GM13976 (cell line): ENCODE results near the gene TMTC4.

Source experiments
- DNase-seq: peaks from one replicate; pipeline ENCODE4 v3.0.0; 2012; ENCODE audit warnings: low spot score
- CTCF ChIP-seq: IDR thresholded peaks from 2 replicates; pipeline ENCODE4 v1.5.1; 2012; ENCODE audit warnings: borderline replicate concordance, mild to moderate bottlenecking; ENCODE audit not compliant: insufficient read depth; ENCODE audit errors: extremely low read depth, missing control alignments, control extremely low read depth
- in situ Hi-C: fragments of 300-500 bp; cut with MboI; formaldehyde crosslinking; loops from one replicate; pipeline ENCODE4 v1.12.0; 2022; ENCODE audit warnings: low sequenced_read_pairs, mixed read lengths, inconsistent platforms; ENCODE audit not compliant: unreplicated experiment

Gene TMTC4

GRCh38 chr13:100597253-100597652 is 77.3 kb downstream of the TMTC4 start:
- DNase-seq, result no peak
- in situ Hi-C loops, result loop anchor here (25.0 kb wide), 1 partner anchor 515 kb away; no protein-coding TSS in a partner anchor
- TF ChIP-seq CTCF, result no peak

- in situ Hi-C loops, result loop anchor here (25.0 kb wide), 1 partner anchor 516 kb away; no protein-coding TSS in a partner anchor
- DNase-seq, result no peak
- TF ChIP-seq CTCF, result no peak
Measured at GRCh38 chr13:100596516-100596915, 78.1 kb downstream of the TMTC4 start.

GRCh38 chr13:100594731-100595130 is 79.9 kb downstream of the TMTC4 start:
- no peak for DNase-seq
- in situ Hi-C loops, result loop anchor here (25.0 kb wide), 1 partner anchor 518 kb away; no protein-coding TSS in a partner anchor
- TF ChIP-seq CTCF, result peak; percentile 2

- in situ Hi-C loops, result loop anchor here (25.0 kb wide), 1 partner anchor 518 kb away; no protein-coding TSS in a partner anchor
- DNase-seq, result no peak
- TF ChIP-seq CTCF, result no peak
Measured at GRCh38 chr13:100594255-100594654, 80.3 kb downstream of the TMTC4 start.

GRCh38 chr13:100589178-100589725 is 85.3 kb downstream of the TMTC4 start:
- TF ChIP-seq CTCF, result no peak
- in situ Hi-C loops, result loop anchor here (25.0 kb wide), 1 partner anchor 523 kb away; no protein-coding TSS in a partner anchor
- no peak for DNase-seq

GRCh38 chr13:100588331-100589177 is 86.0 kb downstream of the TMTC4 start, which contains the start of gene GGACT:
TSS of gene GGACT (minus strand) at chr13:100588789. CDS start at chr13:100532591, 56,198 bp downstream.
- in situ Hi-C loops, result loop anchor here (25.0 kb wide), 1 partner anchor 524 kb away; no protein-coding TSS in a partner anchor
- peak; percentile 95 for TF ChIP-seq CTCF
- DNase-seq, result peak; percentile 95
